HG03442 (cell line): Measurements from ENCODE around the gene ZBTB20.

Experiments
- ATAC-seq: cut with Tn5 transposase; IDR thresholded peaks from one replicate; pipeline ENCODE4 v1.9.1; 2021; ENCODE audit warnings: mild to moderate bottlenecking, moderate library complexity; ENCODE audit not compliant: unreplicated experiment

The ZBTB20 gene

DNA sequence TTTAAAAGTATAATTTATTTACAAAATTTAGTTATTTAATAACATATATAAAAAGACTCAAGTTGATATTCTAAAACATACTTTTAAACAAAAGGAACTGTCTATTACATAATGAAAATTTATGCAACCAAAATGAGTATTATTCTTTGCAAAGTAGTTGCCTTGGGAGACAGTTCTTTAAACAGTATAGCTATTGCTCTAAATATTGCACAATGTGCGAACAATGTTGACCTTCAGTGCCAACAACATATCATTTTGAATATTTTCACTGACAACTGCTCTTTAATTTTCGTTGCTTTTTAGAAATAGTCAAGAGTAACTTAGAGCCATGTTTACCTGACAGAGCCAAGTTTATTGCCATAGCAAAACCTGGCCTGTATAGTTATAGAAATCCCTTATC is 124.9 kb downstream of the ZBTB20 start:
- ATAC-seq = no peak

GRCh38 chr3:115021061-115021460 is 126.0 kb downstream of the ZBTB20 start:
- no peak for ATAC-seq

GRCh38 chr3:115019900-115020299 is 127.2 kb downstream of the ZBTB20 start:
- ATAC-seq = peak; percentile 50

DNA sequence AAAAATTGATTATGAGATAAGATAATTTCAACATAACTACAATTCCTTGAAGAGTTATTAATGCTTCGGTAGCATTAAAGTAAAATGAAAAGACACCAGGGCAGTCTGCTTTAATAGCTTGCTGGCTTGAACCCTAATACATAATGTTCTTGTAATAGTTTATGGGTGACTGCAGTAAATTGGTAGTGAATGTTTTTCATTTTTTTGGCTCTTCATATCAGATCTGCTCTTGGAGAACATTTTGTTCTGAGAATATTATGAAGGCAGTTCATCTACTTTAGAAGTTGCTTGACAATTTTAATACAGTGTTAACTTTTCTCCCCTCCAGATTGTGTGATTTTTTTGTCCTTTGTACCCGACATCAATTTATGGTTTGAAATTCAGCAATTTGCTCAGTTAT is 128.4 kb downstream of the ZBTB20 start:
- ATAC-seq = no peak

- no peak for ATAC-seq
Measured at GRCh38 chr3:115007966-115008365, 139.1 kb downstream of the ZBTB20 start.

- ATAC-seq = no peak
Measured at GRCh38 chr3:115004201-115005140, 142.6 kb downstream of the ZBTB20 start.

GRCh38 chr3:114998971-114999579 is 148.0 kb downstream of the ZBTB20 start:
- no peak for ATAC-seq

GRCh38 chr3:114994554-114995341 is 152.3 kb downstream of the ZBTB20 start:
- ATAC-seq = peak; percentile 52

DNA sequence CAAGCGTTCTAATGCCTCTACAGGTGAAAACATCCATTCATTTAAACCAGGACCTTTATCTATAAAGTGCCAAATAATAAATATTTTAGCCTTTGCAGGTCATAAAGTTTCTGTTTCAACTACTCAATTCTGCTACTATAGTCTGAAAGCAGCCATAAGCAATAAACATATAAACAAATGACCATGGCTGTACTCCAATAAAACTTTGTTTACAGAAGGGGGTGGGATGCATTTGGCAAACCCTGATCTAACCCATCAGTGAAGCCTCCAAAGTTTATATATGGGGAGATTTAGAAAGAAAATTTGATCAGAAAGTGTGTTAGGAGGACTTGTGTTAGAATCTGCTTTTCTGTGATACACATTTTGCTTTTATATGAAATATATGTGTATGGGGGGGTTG is 161.3 kb downstream of the ZBTB20 start:
- no peak for ATAC-seq

- ATAC-seq = no peak
Measured at GRCh38 chr3:114983248-114983647, 163.8 kb downstream of the ZBTB20 start.

- ATAC-seq = peak; percentile 98
Measured at GRCh38 chr3:114974387-114974786, 172.7 kb downstream of the ZBTB20 start.

DNA sequence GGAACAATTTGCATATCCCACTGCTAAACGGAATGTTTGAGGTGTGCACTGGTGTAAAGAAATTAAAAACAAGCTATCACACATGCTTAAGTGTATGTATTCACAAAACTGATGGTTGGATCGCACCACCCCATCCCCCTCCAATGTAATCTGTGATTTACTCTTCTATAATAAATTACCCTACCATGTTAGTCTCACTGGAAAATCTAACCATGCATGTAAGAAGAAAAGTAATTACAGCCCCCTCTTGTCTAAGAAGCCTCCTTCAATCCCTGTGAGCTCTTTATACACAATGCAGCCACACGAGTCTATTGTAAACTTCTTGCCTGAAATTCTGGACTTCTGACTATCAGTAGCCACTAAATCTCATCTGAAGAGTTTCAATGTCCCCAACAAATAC is 173.6 kb downstream of the ZBTB20 start:
- ATAC-seq = no peak

GRCh38 chr3:114967168-114967567 is 179.9 kb downstream of the ZBTB20 start:
- no peak for ATAC-seq

DNA sequence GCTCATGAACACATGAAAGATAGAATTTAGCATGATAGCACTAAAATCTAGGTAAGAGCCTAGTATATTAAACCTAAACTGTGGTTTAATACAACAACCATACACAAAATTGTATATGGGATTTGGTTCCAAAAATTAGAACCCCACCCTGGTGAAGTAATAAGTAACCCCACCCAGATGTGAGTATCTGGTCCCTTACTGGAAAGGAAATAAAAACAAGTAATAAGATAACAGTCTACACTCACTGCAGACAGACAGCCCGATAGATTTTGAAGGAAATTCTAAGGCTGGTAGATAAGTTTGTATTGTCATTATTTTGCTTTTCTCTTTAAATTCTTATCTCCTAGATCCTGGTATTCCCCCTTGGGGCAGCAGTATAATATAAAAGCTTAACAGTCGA is 184.9 kb downstream of the ZBTB20 start:
- no peak for ATAC-seq

DNA sequence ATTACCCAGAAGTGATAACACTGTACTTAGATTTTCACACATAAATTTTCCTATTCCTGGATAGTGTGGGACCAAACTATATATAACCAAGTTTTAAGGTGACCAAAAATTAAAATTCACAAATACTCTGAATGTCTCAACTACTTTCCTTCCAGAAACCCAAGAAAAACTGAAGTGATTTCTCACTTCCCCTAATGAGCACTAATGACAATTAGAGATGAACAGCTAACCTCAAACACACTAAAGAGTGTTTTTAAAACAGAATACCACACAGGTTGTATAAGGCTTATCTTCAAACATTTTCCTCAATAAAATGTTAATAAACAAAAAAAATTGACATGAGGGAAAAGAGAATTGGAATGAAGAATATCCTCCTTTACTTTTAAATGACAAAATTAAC is 188.2 kb downstream of the ZBTB20 start:
- ATAC-seq = no peak

GRCh38 chr3:114953800-114954199 is 193.3 kb downstream of the ZBTB20 start:
- ATAC-seq = no peak

GRCh38 chr3:114953215-114953799 is 193.8 kb downstream of the ZBTB20 start:
- ATAC-seq = no peak

GRCh38 chr3:114942773-114943172 is 204.3 kb downstream of the ZBTB20 start:
- no peak for ATAC-seq

GRCh38 chr3:114941626-114942309 is 205.3 kb downstream of the ZBTB20 start:
- no peak for ATAC-seq

GRCh38 chr3:114939920-114940319 is 207.2 kb downstream of the ZBTB20 start:
- ATAC-seq = no peak

DNA sequence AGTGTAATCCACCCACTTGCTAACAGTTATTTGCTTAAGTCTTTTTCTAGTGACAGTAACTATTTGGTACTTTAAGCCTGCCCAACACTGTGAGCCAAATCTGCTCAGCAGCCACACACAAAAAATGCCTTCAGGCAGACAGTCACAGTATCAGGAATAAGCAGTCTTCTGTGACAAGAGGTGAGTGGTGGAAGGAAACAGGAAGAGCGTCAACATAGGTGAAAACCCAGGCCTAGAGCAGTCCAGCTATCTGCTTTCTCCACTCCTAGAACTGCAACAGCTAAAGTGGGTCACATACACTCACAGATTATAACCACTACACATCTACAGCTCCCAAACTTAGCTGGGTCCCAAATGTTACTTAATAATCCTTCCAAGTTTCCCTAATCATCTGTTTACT is 213.7 kb downstream of the ZBTB20 start:
- no peak for ATAC-seq
